Measurements from ENCODE around the gene HGS. TPM values are rescaled to one million over a fixed set of nuclear protein-coding genes. Genes with fewer than 3 reads are reported as not detected.

HGS gene
- total and polyA plus RNA-seq, 2 of the 8 experiments (the other 6 are each of a cell fraction or from before 2014, with no cell fraction given) = 80.8 to 99.7 TPM

DNA sequence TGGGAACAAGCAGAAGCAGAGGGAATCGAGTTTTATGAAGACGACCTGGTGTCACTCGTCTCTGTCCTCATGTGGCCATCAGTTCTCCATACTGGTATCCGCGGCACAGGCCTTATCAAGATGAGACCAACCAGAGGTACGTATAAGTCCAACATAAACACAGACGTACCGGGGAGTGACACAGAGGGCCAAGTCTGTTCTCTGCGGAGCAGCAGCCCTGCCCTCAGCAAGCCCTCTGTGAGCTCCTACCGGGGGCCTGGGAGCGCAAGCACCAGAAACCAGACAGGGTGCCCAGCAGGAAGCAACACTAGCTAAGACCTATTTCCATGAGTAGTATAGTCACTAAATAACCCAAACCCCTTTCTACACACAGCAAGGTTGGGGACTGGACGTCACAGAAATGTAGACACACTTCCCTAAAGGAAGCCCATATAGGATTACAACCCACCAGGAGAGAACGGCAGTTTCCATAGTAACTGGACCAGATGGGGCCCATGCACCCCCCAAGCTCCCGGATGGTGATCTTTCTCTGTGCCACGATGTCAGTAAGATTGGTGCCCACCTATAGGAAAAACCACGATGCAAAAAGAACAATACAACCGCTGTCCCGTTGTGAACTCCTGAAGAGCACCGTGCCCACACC is 1.1 kb upstream of the HGS start:
- Histone ChIP-seq H3K27ac (ENCODE audit: low read depth, low read length) (peak overlapping the region; percentile 58; the same call in 1 of the 2 replicates), H3K23ac (ENCODE audit: insufficient read length) (no peak overlapping the region), H3K14ac (ENCODE audit: insufficient read length) (no peak overlapping the region), H2BK120ac (replicated peaks; ENCODE audit: low read depth, low read length) (no peak overlapping the region), H3K23me2 (ENCODE audit: low read depth, low read length) (peaks cover 12% of the 10 kb centered on the region), H3K4me1 (replicated peaks in 1 of 4; ENCODE audit: control insufficient read depth in 3 of 4, insufficient read depth in 4 of 4, low read length in 3 of 4) (peaks cover 3 to 14% (median 7%) of the 10 kb centered on the region in 4 experiments; a peak in 6 of 7 replicates), H4K91ac (replicated peaks; ENCODE audit: insufficient read length, low read length) (no peak overlapping the region), H3K4ac (replicated peaks; ENCODE audit: insufficient read length, low read depth, low read length) (no peak overlapping the region), H2BK5ac (ENCODE audit: low read depth, low read length) (0 out of 2 replicates have a peak overlapping the region, but pooled peaks have one; percentile 60), H3K9me3 (ENCODE audit: insufficient read depth in 2 of 2, low read depth in 1 of 2, low read length in 1 of 2) (no peaks in the 10 kb centered on the region), H3K79me1 (ENCODE audit: low read depth, low read length) (peaks cover 15% of the 10 kb centered on the region), H3K79me2 (ENCODE audit: control insufficient read depth in 1 of 2, insufficient read depth in 2 of 2, low read length in 2 of 2) (peaks cover 4 to 39% of the 10 kb centered on the region in 2 experiments; a peak in 3 of 4 replicates), H2BK15ac (ENCODE audit: low read length) (no peak overlapping the region), H3K4me3 (ENCODE audit: extremely low read depth in 1 of 4, insufficient read depth in 2 of 4, low read depth in 3 of 4, low read length in 4 of 4) (peak overlapping the region; percentile 76 to 89 (median 87)), H4K8ac (ENCODE audit: extremely low read depth, insufficient read depth, low read length) (peak overlapping the region; percentile 83; the same call in 1 of the 2 replicates), H2BK12ac (ENCODE audit: low read depth, low read length) (no peak overlapping the region), H2AFZ (ENCODE audit: low read length) (no peak overlapping the region), H3K56ac (replicated peaks; ENCODE audit: insufficient read length, low read depth, low read length) (peak overlapping the region; percentile 70), H2AK5ac (ENCODE audit: low read depth, low read length) (no peak overlapping the region), H2BK20ac (ENCODE audit: low read length) (no peak overlapping the region), H3K36me3 (ENCODE audit: control insufficient read depth in 2 of 4, insufficient read depth in 4 of 4, low read length in 3 of 4) (peaks cover 2 to 12% (median 9%) of the 10 kb centered on the region in 4 experiments; a peak in 6 of 8 replicates), H4K20me1 (replicated peaks in 1 of 2; ENCODE audit: control insufficient read depth in 1 of 2, insufficient read depth in 2 of 2, low read length in 2 of 2) (peaks cover 0 to 25% of the 10 kb centered on the region in 2 experiments), H3K18ac (ENCODE audit: extremely low read depth, low read length) (no peak overlapping the region), H3K4me2 (ENCODE audit: insufficient read depth in 1 of 2, low read depth in 2 of 2, low read length in 2 of 2) (peak overlapping the region; percentile 77 to 84), H3K9ac (replicated peaks in 1 of 4; ENCODE audit: extremely low read depth in 1 of 4, low read depth in 3 of 4, low read length in 3 of 4) (peak overlapping the region; percentile 35 to 76 (median 73)), H3K27me3 (replicated peaks in 1 of 4; ENCODE audit: control insufficient read depth in 3 of 4, extremely low read depth in 1 of 4, insufficient read depth in 3 of 4, low read length in 3 of 4) (no peaks in the 10 kb centered on the region; a peak in 1 of 7 replicates), H4K5ac (ENCODE audit: insufficient read length, low read depth, low read length) (peak overlapping the region; percentile 56)
- DNase-seq (ENCODE audit: low read depth in 1 of 2, low spot score in 2 of 2) = no peak
- TF ChIP-seq RNF2 (IDR thresholded peaks at IDR 0.05; ENCODE audit: borderline replicate concordance, low read depth, low read length, missing control alignments, poor library complexity, severe bottlenecking) (no peak), SUZ12 (IDR thresholded peaks at IDR 0.05; ENCODE audit: low read length) (no peak)
- TF ChIP-seq, protein P1, sequence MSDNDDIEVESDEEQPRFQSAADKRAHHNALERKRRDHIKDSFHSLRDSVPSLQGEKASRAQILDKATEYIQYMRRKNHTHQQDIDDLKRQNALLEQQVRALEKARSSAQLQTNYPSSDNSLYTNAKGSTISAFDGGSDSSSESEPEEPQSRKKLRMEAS (IDR thresholded peaks at IDR 0.05) = no peak
- ChIA-PET CTCF (ENCODE audit: partially characterized antibody) (interaction anchor here (1.2 to 2.9 kb wide), 5 partner anchors 11 to 28 kb away, joined by 3 to 10 read pairs (median 5); no protein-coding TSS in a partner anchor), POLR2A (ENCODE audit: partially characterized antibody) (interaction anchor here (0.6 to 28.4 kb wide), 10 partner anchors 12 to 169 kb away, joined by 3 to 436 read pairs (median 6); partner anchors contain the start of genes CCDC137, MRPL12, NPLOC4 and OXLD1)
- WGBS, 2 experiments (ENCODE audit: extremely low coverage in 1 of 2, insufficient coverage in 1 of 2, insufficient read length in 1 of 2, insufficient replicate concordance in 2 of 2, low coverage in 1 of 2, low lambda C conversion rate in 2 of 2, missing lambda C conversion rate in 1 of 2) = 55% methylated on average over 19 of the region's 19 CpGs; no CpG with 5 or more reads in 1 of the 2 experiments
- no peak for FAIRE-seq

Measured in H1 (cell line).